Fibroblast of lung (primary cell): ENCODE data around the gene MIGA2. TPM values are rescaled to one million over a fixed set of nuclear protein-coding genes. Genes with fewer than 3 reads are reported as not detected.

Experiments
- DNase-seq, 2 donors: peaks; one replicate each; pipeline versions ENCODE4 v3.0.0 to v3.0.0-alpha.2; 2010; ENCODE audit warnings: low read depth in 2 of 2
- H2AFZ ChIP-seq: 2 replicates; pipeline ENCODE4 v1.5.1; 2012; ENCODE audit warnings: low read length, control low read depth, inconsistent platforms
- H3K27ac ChIP-seq: 2 replicates; pipeline ENCODE4 v1.5.1; 2011; ENCODE audit warnings: low read length, control low read depth; ENCODE audit not compliant: insufficient read depth
- H3K27me3 ChIP-seq: 2 replicates; pipeline ENCODE4 v1.5.1; 2011; ENCODE audit warnings: mild to moderate bottlenecking, low read length; ENCODE audit not compliant: control insufficient read depth, insufficient read depth
- H3K36me3 ChIP-seq: 2 replicates; pipeline ENCODE4 v1.5.1; 2011; ENCODE audit warnings: low read length; ENCODE audit not compliant: control insufficient read depth, insufficient read depth
- H3K4me1 ChIP-seq: 2 replicates; pipeline ENCODE4 v1.5.1; 2011; ENCODE audit warnings: low read length; ENCODE audit not compliant: control insufficient read depth, insufficient read depth; ENCODE audit errors: extremely low read depth
- H3K4me2 ChIP-seq: 2 replicates; pipeline ENCODE4 v1.5.1; 2011; ENCODE audit warnings: low read length, control low read depth; ENCODE audit not compliant: insufficient read depth; ENCODE audit errors: extremely low read depth
- H3K4me3 ChIP-seq, 4 experiments: fragments of 200-600 bp in 1 of 4; sonication (generic) in 1 of 4; replicated peaks in 1 of 4; 2 replicates each; pipeline ENCODE4 v1.5.1; 2011 to 2016; ENCODE audit warnings: low read length in 4 of 4, low read depth in 3 of 4, mild to moderate bottlenecking in 3 of 4, control low read depth in 2 of 4, inconsistent platforms in 1 of 4, mixed read lengths in 1 of 4; ENCODE audit not compliant: insufficient read depth in 1 of 4; ENCODE audit errors: control extremely low read depth in 1 of 4
- H3K79me2 ChIP-seq: 2 replicates; pipeline ENCODE4 v1.5.1; 2012; ENCODE audit warnings: mild to moderate bottlenecking, low read length, inconsistent platforms; ENCODE audit not compliant: control insufficient read depth, insufficient read depth
- H3K9ac ChIP-seq: 2 replicates; pipeline ENCODE4 v1.5.1; 2011; ENCODE audit warnings: mild to moderate bottlenecking, low read length, control low read depth; ENCODE audit not compliant: insufficient read depth
- H3K9me3 ChIP-seq: 2 replicates; pipeline ENCODE4 v1.5.1; 2012; ENCODE audit warnings: low read depth, low read length; ENCODE audit not compliant: control insufficient read depth, insufficient read depth
- H4K20me1 ChIP-seq: 2 replicates; pipeline ENCODE4 v1.5.1; 2011; ENCODE audit warnings: low read length; ENCODE audit not compliant: control insufficient read depth, insufficient read depth; ENCODE audit errors: extremely low read depth
- EZH2 ChIP-seq: IDR thresholded peaks from 2 replicates; pipeline ENCODE4 v1.5.1; 2012; ENCODE audit warnings: low read length, control low read depth, mild to moderate bottlenecking; ENCODE audit errors: missing control alignments
- polyA plus RNA-seq, 2 donors: library from polyadenylated mRNA; depleted of rRNA in 1 of 2; stranded (reverse) in 1 of 2; unstranded in 1 of 2; fragments of >200 nt; gene quantifications; 2 replicates each; pipeline ENCODE4 v1.2.1, GENCODE V29; 2011 to 2012; ENCODE audit warnings: missing spikeins in 1 of 2
- total RNA-seq: library from RNA; depleted of rRNA; stranded (reverse); fragments of >200 nt; gene quantifications from 2 replicates; pipeline ENCODE4 v1.2.1, GENCODE V29; 2014
- TF ChIP-seq, protein P1 (sequence below), 2 donors: IDR thresholded peaks in 1 of 2; conservative IDR thresholded peaks in 1 of 2; 1 replicate in 1 of 2; 2 replicates in 1 of 2; pipeline ENCODE4 v1.5.1; 2011 to 2012; ENCODE audit warnings: low read length in 2 of 2, control low read depth in 1 of 2, inconsistent platforms in 1 of 2, low read depth in 1 of 2, mild to moderate bottlenecking in 1 of 2

The MIGA2 gene
- total and polyA plus RNA-seq, 2 donors (not counting 1 experiment from before 2014, with no cell fraction given), result 9.8 to 23.3 TPM

DNA sequence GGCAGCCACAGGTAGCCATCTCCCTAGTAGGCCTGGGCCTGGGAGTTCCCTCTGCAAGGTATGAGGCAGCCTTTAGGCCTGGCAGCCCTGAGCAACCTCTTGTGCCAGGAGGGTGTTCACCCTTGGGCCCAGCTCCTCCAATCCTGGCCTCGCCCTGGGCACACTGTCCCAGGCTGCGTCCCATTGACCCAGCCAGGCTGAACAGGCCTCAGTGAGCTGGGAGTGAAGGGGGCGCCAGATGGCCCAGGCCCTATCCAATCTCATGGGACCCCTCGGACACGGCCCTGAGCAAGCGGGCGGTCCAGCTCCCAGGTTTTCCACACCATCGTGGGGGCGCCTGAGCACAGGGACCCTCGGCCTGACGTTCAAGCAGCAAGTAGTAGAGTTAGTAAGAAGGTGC, 22.8 kb upstream of the MIGA2 start:
- H3K27ac ChIP-seq, result no peak overlapping the region
- H3K9ac ChIP-seq, result no peak overlapping the region
- DNase-seq, result no peak
- H3K4me3 ChIP-seq, result no peak overlapping the region
- no peaks in the 10 kb centered on the region for H3K27me3 ChIP-seq
- no peaks in the 10 kb centered on the region for H3K79me2 ChIP-seq
- H3K4me1 ChIP-seq, result no peaks in the 10 kb centered on the region
- H3K9me3 ChIP-seq, result no peaks in the 10 kb centered on the region
- H2AFZ ChIP-seq, result no peak overlapping the region
- TF ChIP-seq, protein P1, sequence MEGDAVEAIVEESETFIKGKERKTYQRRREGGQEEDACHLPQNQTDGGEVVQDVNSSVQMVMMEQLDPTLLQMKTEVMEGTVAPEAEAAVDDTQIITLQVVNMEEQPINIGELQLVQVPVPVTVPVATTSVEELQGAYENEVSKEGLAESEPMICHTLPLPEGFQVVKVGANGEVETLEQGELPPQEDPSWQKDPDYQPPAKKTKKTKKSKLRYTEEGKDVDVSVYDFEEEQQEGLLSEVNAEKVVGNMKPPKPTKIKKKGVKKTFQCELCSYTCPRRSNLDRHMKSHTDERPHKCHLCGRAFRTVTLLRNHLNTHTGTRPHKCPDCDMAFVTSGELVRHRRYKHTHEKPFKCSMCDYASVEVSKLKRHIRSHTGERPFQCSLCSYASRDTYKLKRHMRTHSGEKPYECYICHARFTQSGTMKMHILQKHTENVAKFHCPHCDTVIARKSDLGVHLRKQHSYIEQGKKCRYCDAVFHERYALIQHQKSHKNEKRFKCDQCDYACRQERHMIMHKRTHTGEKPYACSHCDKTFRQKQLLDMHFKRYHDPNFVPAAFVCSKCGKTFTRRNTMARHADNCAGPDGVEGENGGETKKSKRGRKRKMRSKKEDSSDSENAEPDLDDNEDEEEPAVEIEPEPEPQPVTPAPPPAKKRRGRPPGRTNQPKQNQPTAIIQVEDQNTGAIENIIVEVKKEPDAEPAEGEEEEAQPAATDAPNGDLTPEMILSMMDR (conservative IDR thresholded peaks at IDR 0.05 in 1 of 2, IDR thresholded peaks at IDR 0.05 in 1 of 2; ENCODE audit: low read depth in 1 of 2, low read length in 2 of 2), result no peak
- no peak for TF ChIP-seq EZH2
- no peak overlapping the region for H3K4me2 ChIP-seq
- H4K20me1 ChIP-seq, result no peaks in the 10 kb centered on the region
- peaks cover 8% of the 10 kb centered on the region for H3K36me3 ChIP-seq

- TF ChIP-seq, protein P1 (conservative IDR thresholded peaks at IDR 0.05 in 1 of 2, IDR thresholded peaks at IDR 0.05 in 1 of 2; ENCODE audit: low read depth in 1 of 2, low read length in 2 of 2), result no peak
- no peak for TF ChIP-seq EZH2
- Histone ChIP-seq H3K4me1 (no peaks in the 10 kb centered on the region), H3K4me3 (no peak overlapping the region), H3K79me2 (no peaks in the 10 kb centered on the region), H3K4me2 (no peak overlapping the region), H3K9ac (no peak overlapping the region), H3K36me3 (peaks cover 6% of the 10 kb centered on the region), H2AFZ (no peak overlapping the region), H3K9me3 (no peaks in the 10 kb centered on the region), H3K27ac (no peak overlapping the region), H3K27me3 (no peaks in the 10 kb centered on the region), H4K20me1 (no peaks in the 10 kb centered on the region)
- no peak for DNase-seq
Observed at GRCh38 chr9:129014124-129014523, 22.3 kb upstream of the MIGA2 start.

DNA sequence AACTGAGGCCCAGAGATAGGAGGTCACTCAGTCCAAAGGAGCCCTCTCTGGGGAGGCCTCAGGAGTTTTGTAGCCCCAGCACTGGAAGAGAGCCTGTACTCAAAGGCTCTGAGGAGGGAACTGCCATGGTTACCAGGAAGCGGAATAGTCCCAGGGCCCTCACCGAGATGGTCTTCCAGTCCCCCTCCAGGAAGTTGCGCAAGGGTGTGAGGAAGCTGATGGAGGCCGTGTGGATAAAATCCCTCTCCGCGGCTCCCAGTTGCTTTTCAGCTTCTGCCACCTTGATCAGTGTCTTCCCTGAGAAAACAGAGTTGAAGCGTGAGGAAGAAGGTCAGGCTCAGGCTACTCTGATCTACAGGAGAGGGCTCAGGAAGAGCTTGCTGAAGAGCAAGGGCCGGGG, 21.8 kb upstream of the MIGA2 start:
- Histone ChIP-seq H3K4me2 (no peak overlapping the region), H3K79me2 (no peaks in the 10 kb centered on the region), H3K27ac (no peak overlapping the region), H4K20me1 (no peaks in the 10 kb centered on the region), H2AFZ (no peak overlapping the region), H3K27me3 (no peaks in the 10 kb centered on the region), H3K4me1 (no peaks in the 10 kb centered on the region), H3K4me3 (no peak overlapping the region), H3K36me3 (peaks cover 6% of the 10 kb centered on the region), H3K9ac (no peak overlapping the region), H3K9me3 (no peaks in the 10 kb centered on the region)
- no peak for TF ChIP-seq EZH2
- TF ChIP-seq, protein P1 (conservative IDR thresholded peaks at IDR 0.05 in 1 of 2, IDR thresholded peaks at IDR 0.05 in 1 of 2; ENCODE audit: low read depth in 1 of 2, low read length in 2 of 2), result no peak
- DNase-seq, result no peak
